ENCODE data around the gene FGD5. TPM values are rescaled to one million over a fixed set of nuclear protein-coding genes. Genes with fewer than 3 reads are reported as not detected.

The FGD5 gene
- total RNA-seq, 3 donors from 2014 or later (not counting 1 experiment from before 2014, with no cell fraction given), result not detected

DNA sequence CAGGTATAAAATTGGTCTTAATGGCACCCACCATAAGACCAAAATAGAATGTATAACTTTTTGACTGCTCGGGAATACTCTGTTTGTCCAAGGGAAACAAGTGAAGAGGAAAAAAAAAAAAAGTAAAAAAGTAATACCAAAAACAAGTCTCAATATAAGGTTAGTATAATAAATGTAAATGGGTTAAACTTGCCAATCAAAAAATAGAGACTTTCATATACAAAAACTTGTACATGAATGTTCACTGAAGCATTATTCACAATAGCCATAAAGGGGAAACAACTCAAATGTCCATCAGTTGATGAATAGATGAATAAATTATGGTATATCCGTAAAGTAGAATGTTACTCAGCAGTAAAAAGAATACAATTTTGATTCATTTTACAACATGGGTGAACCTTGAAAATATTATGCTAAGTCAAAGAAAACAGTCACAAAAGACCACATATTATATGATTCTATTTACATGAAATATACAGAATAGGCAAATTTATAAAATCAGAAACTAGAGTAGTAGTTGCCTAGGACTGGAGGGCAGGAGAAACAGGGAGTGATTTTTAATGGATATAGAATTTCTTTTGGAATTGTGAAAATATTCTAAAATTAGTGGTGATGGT, 39.6 kb upstream of the FGD5 start:
- Histone ChIP-seq H3K36me3 (ENCODE audit: control insufficient read depth, insufficient read depth, low read length) (no peaks in the 10 kb centered on the region), H3K27ac (ENCODE audit: low read length) (no peak overlapping the region), H3K4me1 (ENCODE audit: control insufficient read depth, insufficient read depth, low read length) (no peaks in the 10 kb centered on the region), H3K4me3 (ENCODE audit: low read length) (no peak overlapping the region), H3K9me3 (ENCODE audit: control insufficient read depth, insufficient read depth, low read length) (no peaks in the 10 kb centered on the region), H3K27me3 (ENCODE audit: control insufficient read depth, insufficient read depth, low read length) (no peaks in the 10 kb centered on the region)
- Mint-ChIP-seq H3K9me3 (peaks cover 4 to 5% of the 10 kb centered on the region in 2 donors), H3K27ac (no peak overlapping the region), H3K4me1 (no peaks in the 10 kb centered on the region), H3K27me3 (ENCODE audit: low read depth in 2 of 2) (peaks cover 0 to 20% of the 10 kb centered on the region in 2 donors), H3K4me3 (no peak overlapping the region), H3K36me3 (peaks cover 8% of the 10 kb centered on the region)
- no CpG with 5 or more reads among the region's 2 CpGs for WGBS (ENCODE audit: insufficient coverage)
- no peak for TF ChIP-seq CTCF (IDR thresholded peaks at IDR 0.05)
- no peak for ATAC-seq
- intact Hi-C loops (cut with micrococcal nuclease), result no loop called here
- DNase-seq, result no peak

DNA sequence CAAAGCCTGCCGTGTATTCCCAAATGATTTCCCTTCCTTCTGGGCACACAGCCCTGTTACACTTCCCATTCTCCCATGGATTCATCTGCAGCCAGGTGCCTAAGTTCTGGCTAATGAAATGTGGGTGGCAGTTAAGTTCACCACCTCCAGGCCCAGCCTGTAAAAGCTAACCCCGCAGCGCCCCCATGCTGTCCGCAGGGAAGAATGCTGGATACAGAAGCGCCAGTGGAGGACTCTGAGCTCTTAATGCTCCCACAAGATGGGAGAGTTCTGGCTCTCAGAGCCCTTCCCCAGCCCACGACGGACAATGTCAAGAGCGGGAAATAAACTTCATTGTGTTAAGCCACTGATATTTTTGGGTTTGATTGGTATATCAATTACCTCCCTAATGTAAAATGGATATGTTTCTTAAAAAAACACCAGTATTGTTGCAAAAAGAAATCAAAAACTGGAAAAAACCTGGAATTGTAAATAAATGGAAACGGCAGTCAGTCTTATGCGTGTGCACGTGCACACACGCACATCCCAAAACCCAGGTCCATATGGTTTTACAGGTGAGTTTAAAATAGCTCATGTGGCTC, 37.7 kb upstream of the FGD5 start:
- DNase-seq (peak in 1 of 2 donors; percentile 20), ATAC-seq (peak in 1 of 3 donors; percentile 37)
- Histone ChIP-seq H3K27ac (ENCODE audit: low read length) (no peak overlapping the region), H3K4me3 (ENCODE audit: low read length) (no peak overlapping the region), H3K27me3 (ENCODE audit: control insufficient read depth, insufficient read depth, low read length) (no peaks in the 10 kb centered on the region), H3K9me3 (ENCODE audit: control insufficient read depth, insufficient read depth, low read length) (no peaks in the 10 kb centered on the region), H3K4me1 (ENCODE audit: control insufficient read depth, insufficient read depth, low read length) (no peaks in the 10 kb centered on the region), H3K36me3 (ENCODE audit: control insufficient read depth, insufficient read depth, low read length) (no peaks in the 10 kb centered on the region)
- H3K36me3 Mint-ChIP-seq, result peaks cover 8% of the 10 kb centered on the region
- intact Hi-C loops (cut with micrococcal nuclease), result no loop called here
- H3K27me3 Mint-ChIP-seq (ENCODE audit: low read depth in 2 of 2), result peaks cover 3 to 20% of the 10 kb centered on the region in 2 donors
- H3K9me3 Mint-ChIP-seq, result peaks cover 4 to 5% of the 10 kb centered on the region in 2 donors
- no peaks in the 10 kb centered on the region for H3K4me1 Mint-ChIP-seq
- WGBS (ENCODE audit: insufficient coverage), result 41% methylated on average over 11 of the region's 12 CpGs
- no peak for TF ChIP-seq CTCF (IDR thresholded peaks at IDR 0.05)
- no peak overlapping the region for H3K4me3 Mint-ChIP-seq
- H3K27ac Mint-ChIP-seq, result no peak overlapping the region

DNA sequence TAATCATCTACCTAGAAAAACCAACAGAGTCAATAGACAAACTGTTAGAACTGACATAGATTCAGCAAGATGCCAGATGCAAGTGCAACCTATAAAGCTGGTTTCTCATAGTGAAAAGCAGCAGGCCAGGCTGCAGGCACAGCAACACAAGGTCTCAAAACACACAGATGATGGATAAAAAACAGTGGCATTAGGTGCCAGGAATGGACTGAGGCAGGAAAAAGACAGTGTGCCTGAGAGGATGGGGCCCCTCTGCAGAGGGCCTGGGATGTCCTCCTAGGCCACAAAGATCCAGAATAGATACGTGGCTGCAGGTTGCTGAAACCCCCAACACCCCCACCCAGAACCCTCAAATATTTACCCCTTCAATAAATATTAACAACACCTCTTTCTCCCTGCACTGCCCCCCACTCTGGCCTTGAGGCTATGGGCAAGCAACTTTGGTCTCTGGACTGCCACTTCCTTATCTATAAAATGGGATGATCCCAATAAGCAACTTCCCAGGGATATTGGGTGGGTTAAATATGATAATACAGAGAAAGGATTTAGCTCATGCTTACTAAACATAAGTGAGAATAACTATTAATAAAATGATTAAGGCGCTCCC, 35.2 kb upstream of the FGD5 start:
- WGBS (ENCODE audit: insufficient coverage), result 80% methylated on average over 2 of the region's 2 CpGs

More for the DNA sequence above, 35.2 kb upstream of the FGD5 start:
- no peak overlapping the region for H3K27ac ChIP-seq (ENCODE audit: low read length)
- H3K27me3 Mint-ChIP-seq (ENCODE audit: low read depth in 2 of 2), result peaks cover 3 to 12% of the 10 kb centered on the region in 2 donors
- no peak overlapping the region for H3K27ac Mint-ChIP-seq
- ATAC-seq (no peak), DNase-seq (no peak)
- H3K36me3 ChIP-seq (ENCODE audit: control insufficient read depth, insufficient read depth, low read length), result no peaks in the 10 kb centered on the region
- intact Hi-C loops (cut with micrococcal nuclease), result no loop called here
- H3K4me3 Mint-ChIP-seq, result no peak overlapping the region
- H3K4me3 ChIP-seq (ENCODE audit: low read length), result no peak overlapping the region
- no peaks in the 10 kb centered on the region for H3K4me1 Mint-ChIP-seq
- H3K9me3 ChIP-seq (ENCODE audit: control insufficient read depth, insufficient read depth, low read length), result no peaks in the 10 kb centered on the region
- no peak for TF ChIP-seq CTCF (IDR thresholded peaks at IDR 0.05)
- H3K9me3 Mint-ChIP-seq, result peaks cover 4 to 5% of the 10 kb centered on the region in 2 donors
- H3K4me1 ChIP-seq (ENCODE audit: control insufficient read depth, insufficient read depth, low read length), result no peaks in the 10 kb centered on the region
- no peaks in the 10 kb centered on the region for H3K27me3 ChIP-seq (ENCODE audit: control insufficient read depth, insufficient read depth, low read length)
- peaks cover 6% of the 10 kb centered on the region for H3K36me3 Mint-ChIP-seq

Data from natural killer cell (primary cell).